ENCODE measurements around the gene ADAMTS13. TPM values are rescaled to one million over a fixed set of nuclear protein-coding genes. Genes with fewer than 3 reads are reported as not detected.

ADAMTS13 gene
- total RNA-seq, 1 donor from 2014 or later: 3.5 TPM

GRCh38 chr9:133424187-133424586 is 2.0 kb downstream of the ADAMTS13 start:
- Histone ChIP-seq H3K27ac (no peak overlapping the region), H3K4me3 (no peak overlapping the region), H3K27me3 (peaks cover 7% of the 10 kb centered on the region), H3K4me1 (no peaks in the 10 kb centered on the region), H3K9me3 (no peaks in the 10 kb centered on the region), H3K36me3 (no peaks in the 10 kb centered on the region)
- no peak for DNase-seq (ENCODE audit: low spot score in 2 of 2)
- no peak for TF ChIP-seq CTCF (IDR thresholded peaks at IDR 0.05)
- intact Hi-C loops (cut with DNase I): no loop called here

- no peaks in the 10 kb centered on the region for H3K36me3 ChIP-seq
- intact Hi-C loops (cut with DNase I): no loop called here
- H3K9me3 ChIP-seq: no peaks in the 10 kb centered on the region
- no peak for TF ChIP-seq CTCF (IDR thresholded peaks at IDR 0.05)
- H3K27ac ChIP-seq: no peak overlapping the region
- no peaks in the 10 kb centered on the region for H3K4me1 ChIP-seq
- no peak overlapping the region for H3K4me3 ChIP-seq
- H3K27me3 ChIP-seq: peaks cover 7% of the 10 kb centered on the region
- no peak for DNase-seq (ENCODE audit: low spot score in 2 of 2)
These were observed 3.0 kb downstream of the ADAMTS13 start for GRCh38 chr9:133425049-133425632.

- Histone ChIP-seq H3K27ac (no peak overlapping the region), H3K4me3 (no peak overlapping the region), H3K27me3 (peaks cover 7% of the 10 kb centered on the region), H3K36me3 (no peaks in the 10 kb centered on the region), H3K9me3 (no peaks in the 10 kb centered on the region), H3K4me1 (no peaks in the 10 kb centered on the region)
- DNase-seq (ENCODE audit: low spot score in 2 of 2): no peak
- intact Hi-C loops (cut with DNase I): no loop called here
- TF ChIP-seq CTCF (IDR thresholded peaks at IDR 0.05): no peak
These were observed 3.8 kb downstream of the ADAMTS13 start for GRCh38 chr9:133426011-133426410.

- H3K9me3 ChIP-seq: no peaks in the 10 kb centered on the region
- peak overlapping the region in 1 of 2 donors; percentile 58 for H3K4me3 ChIP-seq
- no peak for DNase-seq (ENCODE audit: low spot score in 2 of 2)
- H3K27me3 ChIP-seq: peaks cover 7% of the 10 kb centered on the region
- TF ChIP-seq CTCF (IDR thresholded peaks at IDR 0.05): no peak
- no peaks in the 10 kb centered on the region for H3K36me3 ChIP-seq
- intact Hi-C loops (cut with DNase I): no loop called here
- no peak overlapping the region for H3K27ac ChIP-seq
- no peaks in the 10 kb centered on the region for H3K4me1 ChIP-seq
These were observed 5.6 kb downstream of the ADAMTS13 start for GRCh38 chr9:133427658-133428348.

- no peak for TF ChIP-seq CTCF (IDR thresholded peaks at IDR 0.05)
- Histone ChIP-seq H3K4me1 (no peaks in the 10 kb centered on the region), H3K27me3 (peaks cover 7% of the 10 kb centered on the region), H3K27ac (no peak overlapping the region), H3K36me3 (no peaks in the 10 kb centered on the region), H3K9me3 (no peaks in the 10 kb centered on the region), H3K4me3 (peak overlapping the region; percentile 30 to 58)
- intact Hi-C loops (cut with DNase I): no loop called here
- DNase-seq (ENCODE audit: low spot score in 2 of 2): no peak
These were observed 6.5 kb downstream of the ADAMTS13 start for GRCh38 chr9:133428617-133429101.
